Thyroid gland (tissue), 4 donors: ENCODE results near the gene FAM53B.

ENCODE experiments used
- POLR2A ChIP-seq, 2 donors: fragments of 450-650 bp; IDR thresholded peaks; one replicate each; pipeline ENCODE4 v1.6.1; 2017; ENCODE audit warnings: antibody characterized with exemption in 2 of 2, mild to moderate bottlenecking in 2 of 2, moderate library complexity in 1 of 2
- TF ChIP-seq, protein P1 (sequence below), 6 experiments: fragments of 200-600 bp in 3 of 6; fragments of 450-650 bp in 3 of 6; sonication (generic) in 3 of 6; IDR thresholded peaks; one replicate each; pipeline ENCODE4 v1.5.1; 2016 to 2019; ENCODE audit warnings: antibody characterized with exemption in 6 of 6, mild to moderate bottlenecking in 2 of 6, inconsistent platforms in 1 of 6, moderate library complexity in 1 of 6

DNA sequence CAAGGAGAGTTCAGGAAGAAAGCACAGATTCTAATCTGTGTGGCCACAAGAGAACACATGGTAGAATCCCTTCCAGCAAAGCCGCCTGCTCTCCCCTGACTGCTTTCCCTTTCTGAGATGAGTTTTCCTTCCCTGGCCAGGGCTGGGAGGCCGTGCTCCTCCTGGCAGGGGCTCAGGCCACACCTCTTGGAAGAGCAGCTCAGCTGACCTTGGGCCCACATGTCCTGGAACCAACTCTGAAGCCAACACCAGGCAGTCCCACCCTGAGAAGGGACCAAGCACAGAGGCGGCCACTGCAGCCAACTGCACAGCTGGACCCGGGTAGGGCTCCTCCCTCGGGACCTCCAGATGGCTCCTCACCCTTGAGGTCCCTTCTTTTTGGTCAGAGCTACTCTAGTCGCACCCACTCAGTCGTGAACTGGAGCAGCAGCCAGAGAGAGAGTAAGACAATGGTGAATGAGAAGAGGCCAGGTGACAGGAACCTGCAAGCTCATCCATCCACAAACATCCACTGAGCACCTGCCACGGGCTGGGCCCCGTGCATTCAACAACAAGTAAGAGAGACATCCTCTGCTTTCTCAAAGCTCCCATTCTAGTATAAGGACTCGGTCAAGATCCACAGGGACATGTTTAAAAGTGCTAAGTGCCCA, 40.3 kb downstream of the FAM53B start:
- TF ChIP-seq, protein P1, sequence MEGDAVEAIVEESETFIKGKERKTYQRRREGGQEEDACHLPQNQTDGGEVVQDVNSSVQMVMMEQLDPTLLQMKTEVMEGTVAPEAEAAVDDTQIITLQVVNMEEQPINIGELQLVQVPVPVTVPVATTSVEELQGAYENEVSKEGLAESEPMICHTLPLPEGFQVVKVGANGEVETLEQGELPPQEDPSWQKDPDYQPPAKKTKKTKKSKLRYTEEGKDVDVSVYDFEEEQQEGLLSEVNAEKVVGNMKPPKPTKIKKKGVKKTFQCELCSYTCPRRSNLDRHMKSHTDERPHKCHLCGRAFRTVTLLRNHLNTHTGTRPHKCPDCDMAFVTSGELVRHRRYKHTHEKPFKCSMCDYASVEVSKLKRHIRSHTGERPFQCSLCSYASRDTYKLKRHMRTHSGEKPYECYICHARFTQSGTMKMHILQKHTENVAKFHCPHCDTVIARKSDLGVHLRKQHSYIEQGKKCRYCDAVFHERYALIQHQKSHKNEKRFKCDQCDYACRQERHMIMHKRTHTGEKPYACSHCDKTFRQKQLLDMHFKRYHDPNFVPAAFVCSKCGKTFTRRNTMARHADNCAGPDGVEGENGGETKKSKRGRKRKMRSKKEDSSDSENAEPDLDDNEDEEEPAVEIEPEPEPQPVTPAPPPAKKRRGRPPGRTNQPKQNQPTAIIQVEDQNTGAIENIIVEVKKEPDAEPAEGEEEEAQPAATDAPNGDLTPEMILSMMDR (IDR thresholded peaks at IDR 0.05): no peak
- peak in 1 of 2 donors; percentile 52 for TF ChIP-seq POLR2A (IDR thresholded peaks at IDR 0.05)
